NOMO-1 treated with dmso at 0.1 percent for 144 hours (cell line): ENCODE measurements around the gene NUDT8.
"Not testable (repeated sequence)": the region's sequence is repeated elsewhere in the genome, so short reads cannot be mapped to it uniquely, and the experiment has no call there.

Experiments
- DNase-seq: peaks from one replicate; lab custom pipeline; 2025; ENCODE audit not compliant: unreplicated experiment; lab: John Stamatoyannopoulos, UW

NUDT8 gene

DNA sequence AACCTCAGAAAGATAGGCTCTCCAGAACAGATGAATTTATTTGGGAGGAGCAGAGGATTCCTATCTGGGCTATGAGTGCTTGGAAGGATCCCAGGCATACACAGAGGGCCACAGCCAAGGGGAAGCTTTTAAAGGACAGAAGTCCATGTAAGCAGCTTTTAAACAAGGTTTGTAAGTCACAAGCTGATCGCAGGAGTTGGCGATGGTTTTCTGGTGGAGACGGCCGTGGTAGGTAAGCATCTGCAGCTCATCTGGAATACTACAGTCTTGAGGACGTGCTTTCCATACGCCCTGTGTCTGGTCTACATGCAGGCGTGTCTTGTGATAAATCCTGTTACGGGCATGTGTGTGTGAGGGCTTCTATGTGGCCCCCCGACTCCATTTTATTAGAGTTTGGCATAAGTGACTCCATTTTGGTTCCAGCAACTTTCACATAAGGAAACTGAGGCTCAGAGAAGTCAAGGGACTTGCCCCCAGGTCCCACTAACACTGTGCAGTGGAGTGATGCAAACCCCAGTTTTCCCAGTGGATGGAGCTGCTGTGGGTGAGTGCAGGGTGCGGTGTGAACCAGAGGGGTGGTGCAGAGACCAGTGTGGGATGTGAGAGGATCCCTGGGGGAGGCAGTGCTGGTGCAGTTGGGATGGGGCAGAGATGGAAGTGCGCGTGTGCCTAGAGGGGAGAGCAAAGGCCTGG is 32.6 kb upstream of the NUDT8 start:
- no peak for DNase-seq

DNA sequence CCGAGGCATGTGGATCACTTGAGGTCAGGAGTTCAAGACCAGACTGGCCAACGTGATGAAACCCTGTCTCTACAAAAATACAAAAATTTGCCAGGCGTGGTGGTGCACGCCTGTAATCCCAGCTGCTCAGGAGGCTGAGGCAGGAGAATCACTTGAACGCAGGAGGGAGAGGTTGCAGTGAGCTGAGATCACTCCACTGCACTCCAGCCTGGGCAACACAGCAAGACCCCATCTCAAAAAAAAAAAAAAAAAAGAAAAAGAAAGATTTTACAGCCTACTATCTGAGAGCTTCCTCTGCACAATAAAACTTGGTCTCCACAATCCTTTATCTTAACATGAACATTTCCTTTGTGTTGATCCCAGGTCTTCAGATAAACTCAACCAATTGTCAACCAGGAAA is 31.0 kb upstream of the NUDT8 start:
- DNase-seq = not testable (repeated sequence)

- DNase-seq = not testable (repeated sequence)
Measured at GRCh38 chr11:67659651-67660165, 30.0 kb upstream of the NUDT8 start.

GRCh38 chr11:67657300-67657699 is 27.6 kb upstream of the NUDT8 start:
- DNase-seq = no peak

DNA sequence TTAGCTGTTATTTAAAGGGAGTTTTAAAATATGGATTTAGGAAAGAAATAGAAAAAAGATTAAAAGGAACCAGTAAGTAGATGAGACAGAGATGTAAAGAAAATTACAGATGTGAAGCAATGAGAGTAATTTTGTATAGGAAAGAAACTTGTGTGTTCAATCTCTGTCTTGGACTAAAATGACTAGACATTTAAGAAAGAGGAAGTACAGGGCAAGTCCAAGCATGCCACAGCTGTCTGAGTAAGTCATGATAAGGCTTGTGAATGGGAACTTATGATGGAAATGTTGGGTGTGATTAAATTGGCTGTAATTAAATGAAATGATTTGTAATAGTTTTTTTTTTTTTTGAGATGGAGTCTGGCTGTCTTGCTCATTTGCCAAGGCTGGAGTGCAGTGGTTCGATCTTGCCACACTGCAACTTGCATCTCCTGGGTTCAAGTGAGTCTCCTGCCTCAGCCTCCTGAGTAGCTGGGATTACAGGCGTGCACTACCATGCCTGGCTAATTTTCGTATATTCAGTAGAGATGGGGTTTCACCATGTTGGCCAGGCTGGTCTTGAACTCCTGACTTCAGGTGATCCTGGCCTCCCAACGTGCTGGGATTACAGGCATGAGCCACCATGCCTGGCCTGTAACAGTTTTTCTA is 26.7 kb upstream of the NUDT8 start:
- peak; percentile 76 for DNase-seq

DNA sequence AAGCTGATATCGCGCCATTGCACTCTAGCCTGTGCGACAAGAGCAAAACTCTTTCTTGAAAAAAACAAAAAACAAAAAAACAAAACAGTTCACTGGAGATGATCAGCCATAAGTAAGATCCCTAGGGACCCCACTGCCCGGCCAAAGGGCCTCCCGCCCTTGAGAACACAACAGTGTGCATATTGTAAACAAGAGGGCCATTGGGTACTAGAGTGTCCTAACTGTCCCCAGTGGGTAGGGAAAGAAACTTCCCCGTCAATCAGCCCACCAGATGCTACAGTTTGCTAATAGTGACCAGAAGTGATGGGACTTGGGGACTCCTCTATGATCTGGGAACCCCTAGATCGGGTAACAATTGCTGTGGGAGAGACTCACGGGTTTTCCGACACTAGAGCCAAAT is 24.5 kb upstream of the NUDT8 start:
- DNase-seq = no peak

GRCh38 chr11:67652965-67653845 is 23.5 kb upstream of the NUDT8 start:
- no peak for DNase-seq

DNA sequence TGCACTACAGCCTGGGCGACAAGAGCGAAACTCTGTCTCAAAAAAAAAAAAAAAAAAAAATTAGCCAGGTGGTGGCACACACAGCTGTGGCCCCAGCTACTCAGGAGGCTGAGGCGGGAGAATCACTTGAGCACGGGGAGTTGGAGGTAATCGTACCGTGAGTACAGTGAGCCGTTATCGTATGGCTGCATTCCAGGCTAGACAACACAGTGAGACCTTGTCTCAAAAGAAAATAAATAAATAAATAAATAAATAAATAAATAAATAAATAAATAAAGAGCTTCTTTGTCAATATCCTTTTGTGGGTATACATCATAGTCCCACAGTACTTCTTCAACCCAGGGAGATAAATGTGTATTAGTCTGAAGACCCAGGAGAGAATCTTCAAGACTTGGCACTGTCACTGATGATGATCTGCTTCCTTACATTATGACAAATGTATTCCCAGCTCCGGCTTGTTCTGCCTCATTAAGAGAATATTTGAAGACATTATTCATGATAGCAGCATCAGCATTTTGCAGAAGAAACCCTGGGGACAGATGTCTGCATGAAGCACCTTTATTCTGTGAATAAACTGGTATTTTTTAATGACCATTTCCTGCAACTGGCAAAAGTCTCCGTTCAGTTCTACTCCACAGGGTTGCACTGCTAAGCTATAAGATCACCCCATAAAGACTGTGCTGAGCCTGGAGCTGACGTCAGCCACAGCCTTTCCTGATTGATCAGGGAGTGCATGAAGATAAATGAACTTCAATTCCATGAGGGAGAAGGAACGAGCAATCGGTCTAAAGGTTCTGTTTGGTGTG is 22.4 kb upstream of the NUDT8 start:
- no peak for DNase-seq

GRCh38 chr11:67649634-67650510 is 20.1 kb upstream of the NUDT8 start:
- DNase-seq = no peak

DNA sequence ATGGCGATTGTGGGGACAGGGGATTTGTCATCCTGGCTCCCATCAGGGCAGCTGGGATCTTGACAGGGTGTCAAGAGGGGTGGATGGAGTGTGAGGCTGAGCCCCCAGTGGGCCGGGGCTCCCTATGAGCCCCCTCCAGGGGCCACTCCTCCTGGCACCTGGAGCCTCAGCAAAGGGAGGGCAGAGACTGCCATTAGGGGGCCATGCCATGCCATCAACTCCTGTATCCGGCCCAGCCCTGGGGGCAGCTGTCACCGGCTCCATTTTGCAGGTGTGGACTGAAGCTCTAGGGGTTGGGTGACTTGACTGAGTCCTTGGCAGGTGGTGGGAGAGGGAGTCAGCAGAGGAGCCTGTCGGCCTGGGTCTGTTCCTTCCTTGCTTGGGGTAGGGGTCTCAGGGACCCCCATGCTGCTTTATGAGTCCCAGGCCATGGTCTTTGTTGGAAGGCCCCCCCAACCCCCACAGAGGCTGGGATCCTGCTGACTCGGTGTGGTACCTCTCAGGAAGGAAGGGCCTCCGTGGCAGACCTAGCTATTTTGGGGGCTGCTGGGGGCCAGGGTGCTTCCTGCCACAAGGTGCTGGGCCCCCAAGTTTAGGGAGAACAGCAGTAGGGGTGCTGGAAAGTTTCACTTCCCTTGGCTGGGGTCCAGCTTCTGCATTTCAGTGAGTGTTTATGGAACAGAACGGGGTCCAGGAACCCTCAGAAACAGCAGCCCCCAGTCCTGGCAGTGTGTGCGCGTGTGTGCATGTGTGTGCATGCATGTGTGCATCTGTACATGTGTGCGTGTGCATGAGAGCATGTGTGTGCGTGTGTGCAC is 19.3 kb upstream of the NUDT8 start:
- peak; percentile 21 for DNase-seq

DNA sequence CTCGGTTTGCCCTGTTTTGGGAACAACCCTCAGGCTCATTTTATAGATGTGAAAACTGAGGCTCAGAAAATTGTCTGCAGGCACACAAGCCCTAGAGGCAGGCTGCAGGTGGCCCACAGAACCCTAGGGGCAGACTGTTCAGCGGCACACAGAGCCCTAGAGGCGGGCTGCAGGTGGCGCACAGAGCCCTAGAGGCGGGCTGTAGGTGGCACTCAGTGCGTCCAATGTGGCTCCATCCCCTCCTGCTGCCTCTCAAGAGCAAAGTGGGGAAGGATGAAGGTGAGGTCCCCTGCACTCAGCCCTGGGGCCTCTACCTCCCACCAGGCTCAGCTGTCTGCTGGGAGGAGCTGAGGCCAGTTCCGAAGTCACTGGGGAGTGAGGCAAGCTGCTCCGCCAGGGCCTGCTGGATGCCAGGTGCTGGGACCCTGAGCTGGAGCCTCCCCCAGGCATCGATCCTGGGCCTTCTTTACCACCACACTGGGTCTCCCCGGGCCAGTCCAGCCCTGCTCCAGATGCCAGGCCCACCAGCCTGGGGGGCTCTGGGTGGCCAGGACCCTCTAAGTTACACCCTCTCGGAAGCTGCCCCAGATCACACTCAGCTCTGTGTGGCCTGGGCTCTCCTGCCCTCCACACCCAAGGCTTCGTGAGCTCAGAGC is 18.5 kb upstream of the NUDT8 start:
- peak; percentile 61 for DNase-seq

DNA sequence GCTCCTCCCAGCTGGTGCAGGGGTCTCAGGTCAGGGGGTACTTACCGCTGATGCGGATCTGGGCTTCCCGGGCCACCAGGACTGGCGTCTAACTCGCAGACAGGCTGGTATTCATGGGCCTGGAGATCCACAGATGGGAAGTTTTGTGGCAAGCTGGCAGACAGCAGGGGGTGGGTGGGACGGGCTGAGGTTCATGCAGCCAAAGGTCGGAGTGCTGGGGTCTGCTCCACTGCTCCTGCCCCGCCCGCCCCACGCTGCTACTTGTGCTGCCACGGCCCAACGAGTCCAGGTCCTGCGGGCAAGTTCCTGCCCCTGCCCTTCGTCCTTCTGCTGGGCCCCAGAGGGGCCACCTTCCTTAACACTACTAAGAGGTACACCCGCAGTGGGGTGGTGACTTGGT is 17.7 kb upstream of the NUDT8 start:
- DNase-seq = no peak

GRCh38 chr11:67646535-67647336 is 17.0 kb upstream of the NUDT8 start:
- peak; percentile 76 for DNase-seq

- no peak for DNase-seq
Measured at GRCh38 chr11:67645521-67646461, 16.1 kb upstream of the NUDT8 start.

DNA sequence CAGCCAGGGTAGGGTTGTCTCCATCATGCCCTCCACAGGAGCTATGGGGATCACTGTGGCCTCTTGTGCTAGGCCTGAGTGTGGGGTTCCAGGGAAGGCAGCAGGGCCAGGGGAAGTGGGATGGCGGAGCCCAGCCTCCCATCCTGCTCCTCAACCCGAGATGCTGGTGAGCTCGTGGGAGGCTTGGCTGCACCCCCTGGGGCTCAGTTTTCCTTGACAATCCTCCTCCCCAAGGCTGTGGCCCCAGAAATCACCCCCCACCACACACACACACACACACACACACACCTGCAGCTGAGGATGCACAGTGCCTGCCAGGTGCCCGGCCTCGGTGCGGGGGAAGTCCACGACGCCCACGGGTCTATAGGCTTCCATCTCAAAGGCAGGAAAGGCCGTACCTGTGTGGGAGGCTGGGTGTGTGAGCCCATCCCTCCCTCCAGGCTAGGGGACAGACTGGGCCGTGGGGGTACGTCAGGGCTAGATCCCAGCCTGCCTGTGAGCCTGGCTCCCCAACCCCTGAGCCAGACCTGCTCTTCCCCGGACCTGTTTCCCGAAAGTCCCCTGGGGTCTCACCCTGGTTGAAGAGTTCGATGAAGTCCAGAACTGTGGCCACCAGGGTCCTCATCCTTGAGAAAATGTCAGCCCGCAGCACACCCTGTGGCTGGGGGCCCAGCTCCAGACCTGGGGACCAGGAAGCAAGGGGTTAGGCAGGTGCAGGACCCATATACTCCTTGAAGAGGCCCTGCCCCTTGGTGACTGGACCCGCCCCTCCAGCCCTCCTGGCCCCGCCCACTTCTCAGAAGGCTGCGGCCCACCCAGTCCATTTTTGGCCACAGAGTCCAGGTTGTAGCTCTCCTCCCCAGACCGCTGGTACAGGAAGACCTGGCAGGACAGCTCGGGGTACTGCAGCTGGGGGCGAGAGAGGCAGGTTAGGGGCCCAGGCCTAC is 15.0 kb upstream of the NUDT8 start:
- no peak for DNase-seq
